C4-2B (cell line): ENCODE data around the gene OTX2.

Experiments
- H3K27ac ChIP-seq: fragments of 450-650 bp; 2 replicates; pipeline ENCODE4 v1.5.1; 2017
- CTCF ChIP-seq: fragments of 450-650 bp; conservative IDR thresholded peaks from 2 replicates; pipeline ENCODE4 v1.5.1; 2017; ENCODE audit warnings: mild to moderate bottlenecking
- ZFX ChIP-seq: fragments of 450-650 bp; IDR thresholded peaks from 2 replicates; pipeline ENCODE4 v1.6.1; 2017

OTX2 gene

GRCh38 chr14:56810147-56810719 is at the start of gene OTX2:
OTX2 (minus strand) TSS chr14:56810479; CDS start chr14:56805456, 5,023 bp downstream.
- no peak within 1 kb of the TSS for H3K27ac ChIP-seq
- no peak for TF ChIP-seq CTCF
- TF ChIP-seq ZFX = no peak

- TF ChIP-seq CTCF = no peak
- no peak overlapping the region for H3K27ac ChIP-seq
These were observed 48.1 kb upstream of the OTX2 start for GRCh38 chr14:56858422-56858821.

- H3K27ac ChIP-seq = no peak overlapping the region
- no peak for TF ChIP-seq CTCF
- TF ChIP-seq ZFX = no peak
These were observed 46.9 kb upstream of the OTX2 start for GRCh38 chr14:56857216-56857615.

- TF ChIP-seq CTCF (no peak), ZFX (no peak)
- H3K27ac ChIP-seq = no peak overlapping the region
These were observed 45.7 kb upstream of the OTX2 start for GRCh38 chr14:56855891-56856461.

- H3K27ac ChIP-seq = no peak overlapping the region
- no peak for TF ChIP-seq CTCF
- no peak for TF ChIP-seq ZFX
These were observed 44.0 kb upstream of the OTX2 start for GRCh38 chr14:56854325-56854724.

GRCh38 chr14:56846970-56847930 is 37.0 kb upstream of the OTX2 start:
- TF ChIP-seq CTCF (no peak), ZFX (no peak)
- H3K27ac ChIP-seq = no peak overlapping the region
